Neuronal stem cell (in vitro differentiated cells): Measurements from ENCODE around the gene ZXDC.

Experiments
- DNase-seq: peaks from one replicate; pipeline ENCODE4 v3.0.0-alpha.2; 2013; ENCODE audit warnings: low spot score
- H2AFZ ChIP-seq: one replicate; pipeline ENCODE4 v1.6.1; 2013; ENCODE audit warnings: mild to moderate bottlenecking, low read length, inconsistent platforms
- H2AK5ac ChIP-seq: 2 replicates; pipeline ENCODE4 v1.6.1; 2013; ENCODE audit warnings: low read depth, mild to moderate bottlenecking, inconsistent platforms, low read length, moderate library complexity, mixed read lengths
- H2BK120ac ChIP-seq: 2 replicates; pipeline ENCODE4 v1.6.1; 2013; ENCODE audit warnings: low read depth, mild to moderate bottlenecking, inconsistent platforms, low read length, moderate library complexity, mixed read lengths
- H2BK12ac ChIP-seq: one replicate; pipeline ENCODE4 v1.6.1; 2013; ENCODE audit warnings: low read length, inconsistent platforms
- H2BK15ac ChIP-seq: 2 replicates; pipeline ENCODE4 v1.6.1; 2013; ENCODE audit warnings: mild to moderate bottlenecking, low read length, inconsistent platforms, mixed read lengths
- H2BK5ac ChIP-seq: one replicate; pipeline ENCODE4 v1.6.1; 2013; ENCODE audit warnings: inconsistent platforms, mild to moderate bottlenecking, low read length, moderate library complexity
- H3K14ac ChIP-seq: one replicate; pipeline ENCODE4 v1.6.1; 2013; ENCODE audit warnings: low read length, inconsistent platforms
- H3K18ac ChIP-seq: 2 replicates; pipeline ENCODE4 v1.6.1; 2013; ENCODE audit warnings: low read length, inconsistent platforms
- H3K23ac ChIP-seq: 2 replicates; pipeline ENCODE4 v1.6.1; 2013; ENCODE audit warnings: low read depth, mild to moderate bottlenecking, mixed read lengths, low read length, inconsistent platforms; ENCODE audit not compliant: poor library complexity
- H3K27ac ChIP-seq: replicated peaks from 3 replicates; pipeline ENCODE4 v1.5.1; 2013; ENCODE audit warnings: low read length, inconsistent platforms
- H3K27me3 ChIP-seq, 3 experiments: 2 replicates each; pipeline ENCODE4 v1.6.1; 2013; ENCODE audit warnings: low read length in 3 of 3, mild to moderate bottlenecking in 2 of 3, inconsistent platforms in 1 of 3, low read depth in 1 of 3, mixed read lengths in 1 of 3, moderate library complexity in 1 of 3; ENCODE audit not compliant: control insufficient read depth in 3 of 3, insufficient read depth in 3 of 3
- H3K36me3 ChIP-seq, 2 donors: replicated peaks in 1 of 2; 2 replicates each; pipeline ENCODE4 v1.6.1; 2013; ENCODE audit warnings: low read length in 2 of 2; ENCODE audit not compliant: control insufficient read depth in 2 of 2, insufficient read depth in 2 of 2
- H3K4ac ChIP-seq: 2 replicates; pipeline ENCODE4 v1.6.1; 2013; ENCODE audit warnings: inconsistent platforms, mild to moderate bottlenecking, low read length, moderate library complexity
- H3K4me1 ChIP-seq, 2 donors: 1 replicate in 1 of 2; 2 replicates in 1 of 2; pipeline ENCODE4 v1.6.1; 2013; ENCODE audit warnings: low read length in 2 of 2, low read depth in 1 of 2; ENCODE audit not compliant: control insufficient read depth in 2 of 2, insufficient read depth in 1 of 2
- H3K4me2 ChIP-seq: one replicate; pipeline ENCODE4 v1.6.1; 2013; ENCODE audit warnings: mild to moderate bottlenecking, low read length, inconsistent platforms; ENCODE audit not compliant: insufficient read depth, poor library complexity, severe bottlenecking
- H3K4me3 ChIP-seq, 2 donors: 2 replicates each; pipeline ENCODE4 v1.5.1; 2013; ENCODE audit warnings: low read length in 2 of 2, mild to moderate bottlenecking in 2 of 2, inconsistent platforms in 1 of 2, moderate library complexity in 1 of 2
- H3K79me1 ChIP-seq: one replicate; pipeline ENCODE4 v1.6.1; 2013; ENCODE audit warnings: low read depth, mild to moderate bottlenecking, inconsistent platforms, low read length, moderate library complexity
- H3K9ac ChIP-seq: one replicate; pipeline ENCODE4 v1.6.1; 2013; ENCODE audit warnings: mild to moderate bottlenecking, low read depth, low read length, inconsistent platforms; ENCODE audit not compliant: poor library complexity
- H3K9me3 ChIP-seq, 2 donors: replicated peaks in 1 of 2; 2 replicates each; pipeline versions ENCODE3 to v1.6.1; 2013; ENCODE audit warnings: low read length in 2 of 2, mild to moderate bottlenecking in 2 of 2, inconsistent platforms in 1 of 2, low read depth in 1 of 2, mixed read lengths in 1 of 2, moderate library complexity in 1 of 2; ENCODE audit not compliant: control insufficient read depth in 2 of 2, insufficient read depth in 1 of 2
- H4K8ac ChIP-seq: one replicate; pipeline ENCODE4 v1.6.1; 2013; ENCODE audit warnings: low read depth, mild to moderate bottlenecking, inconsistent platforms, low read length, moderate library complexity
- H4K91ac ChIP-seq: one replicate; pipeline ENCODE4 v1.6.1; 2013; ENCODE audit warnings: low read length, low read depth, mild to moderate bottlenecking, inconsistent platforms; ENCODE audit not compliant: poor library complexity
- WGBS, 2 donors: extraction: QIAGEN DNeasy Blood & Tissue Kit; methylation state at CpG; one replicate each; pipeline ENCODE4 v1.1.7; 2013; ENCODE audit warnings: missing lambda C conversion rate in 2 of 2, mixed read lengths in 1 of 2; ENCODE audit not compliant: insufficient read length in 2 of 2, insufficient replicate concordance in 1 of 2; ENCODE audit errors: extremely low coverage in 2 of 2; 5-methylcytosine and 5-hydroxymethylcytosine counted together

The ZXDC gene

GRCh38 chr3:126417981-126418530 is 57.6 kb downstream of the ZXDC start:
- H2BK5ac ChIP-seq: peak overlapping the region; percentile 87
- H2BK12ac ChIP-seq: no peak overlapping the region
- WGBS, 2 donors: no CpG with 5 or more reads among the region's 11 CpGs

GRCh38 chr3:126417515-126417914 is 58.2 kb downstream of the ZXDC start:
- peaks cover 0 to 6% of the 10 kb centered on the region in 2 donors for H3K4me1 ChIP-seq
- H3K23ac ChIP-seq: no peak overlapping the region
- H3K27me3 ChIP-seq: peaks cover 0 to 6% (median 0%) of the 10 kb centered on the region in 3 experiments
- no peak overlapping the region for H3K27ac ChIP-seq
- H3K4me2 ChIP-seq: no peak overlapping the region
- H3K4ac ChIP-seq: no peak overlapping the region
- H3K79me1 ChIP-seq: peaks cover 2% of the 10 kb centered on the region
- H4K8ac ChIP-seq: no peak overlapping the region
- H2BK12ac ChIP-seq: no peak overlapping the region
- no peak overlapping the region for H2BK120ac ChIP-seq
- H3K9ac ChIP-seq: no peak overlapping the region
- no peak overlapping the region for H2AFZ ChIP-seq
- no peak overlapping the region for H4K91ac ChIP-seq
- H3K14ac ChIP-seq: no peak overlapping the region
- H2BK5ac ChIP-seq: peak overlapping the region; percentile 87
- H3K9me3 ChIP-seq: no peaks in the 10 kb centered on the region
- H2BK15ac ChIP-seq: no peak overlapping the region
- peak overlapping the region; percentile 90 for H2AK5ac ChIP-seq
- H3K18ac ChIP-seq: peak overlapping the region; percentile 72
- no peaks in the 10 kb centered on the region for H3K36me3 ChIP-seq
- DNase-seq: no peak
- H3K4me3 ChIP-seq: no peak overlapping the region
- no CpG with 5 or more reads among the region's 5 CpGs for WGBS, 2 donors

More at GRCh38 chr3:126417981-126418530, 57.6 kb downstream of the ZXDC start:
- Histone ChIP-seq H3K4ac (no peak overlapping the region), H3K27ac (no peak overlapping the region), H3K9ac (no peak overlapping the region), H3K9me3 (no peaks in the 10 kb centered on the region), H2AFZ (no peak overlapping the region), H3K4me1 (peaks cover 0 to 6% of the 10 kb centered on the region in 2 donors), H2BK120ac (no peak overlapping the region), H3K36me3 (no peaks in the 10 kb centered on the region), H3K23ac (no peak overlapping the region), H3K4me2 (no peak overlapping the region), H3K27me3 (peaks cover 0 to 6% (median 0%) of the 10 kb centered on the region in 3 experiments), H4K91ac (no peak overlapping the region), H2AK5ac (peak overlapping the region; percentile 90), H4K8ac (no peak overlapping the region), H2BK15ac (no peak overlapping the region), H3K4me3 (no peak overlapping the region), H3K14ac (peak overlapping the region; percentile 17), H3K79me1 (peaks cover 2% of the 10 kb centered on the region), H3K18ac (peak overlapping the region; percentile 72)
- no peak for DNase-seq

GRCh38 chr3:126416943-126417342 is 58.7 kb downstream of the ZXDC start:
- Histone ChIP-seq H3K4ac (no peak overlapping the region), H2AFZ (no peak overlapping the region), H3K27me3 (peaks cover 0 to 6% (median 0%) of the 10 kb centered on the region in 3 experiments), H3K79me1 (peaks cover 2% of the 10 kb centered on the region), H4K91ac (no peak overlapping the region), H3K14ac (no peak overlapping the region), H3K4me2 (no peak overlapping the region), H3K4me3 (no peak overlapping the region), H3K18ac (no peak overlapping the region), H4K8ac (no peak overlapping the region), H3K9ac (no peak overlapping the region), H2BK120ac (no peak overlapping the region), H3K27ac (no peak overlapping the region), H2BK12ac (no peak overlapping the region), H2BK15ac (no peak overlapping the region), H3K4me1 (peaks cover 0 to 6% of the 10 kb centered on the region in 2 donors), H2BK5ac (no peak overlapping the region), H2AK5ac (no peak overlapping the region), H3K9me3 (no peaks in the 10 kb centered on the region), H3K23ac (no peak overlapping the region), H3K36me3 (no peaks in the 10 kb centered on the region)
- no CpG with 5 or more reads among the region's 7 CpGs for WGBS, 2 donors
- no peak for DNase-seq

GRCh38 chr3:126415661-126416591 is 59.8 kb downstream of the ZXDC start:
- Histone ChIP-seq H3K14ac (peak overlapping the region; percentile 99), H2AFZ (no peak overlapping the region), H3K36me3 (no peaks in the 10 kb centered on the region), H2BK120ac (no peak overlapping the region), H3K9ac (no peak overlapping the region), H2BK5ac (no peak overlapping the region), H3K4me3 (no peak overlapping the region), H4K91ac (no peak overlapping the region), H3K4ac (no peak overlapping the region), H3K27ac (no peak overlapping the region), H2AK5ac (no peak overlapping the region), H3K79me1 (peaks cover 2% of the 10 kb centered on the region), H3K4me2 (no peak overlapping the region), H2BK12ac (no peak overlapping the region), H4K8ac (peak overlapping the region; percentile 65), H3K23ac (peak overlapping the region; percentile 91), H3K9me3 (no peaks in the 10 kb centered on the region), H3K27me3 (peaks cover 0 to 6% (median 0%) of the 10 kb centered on the region in 3 experiments), H3K18ac (peak overlapping the region; percentile 83), H2BK15ac (peak overlapping the region; percentile 37), H3K4me1 (peaks cover 0 to 6% of the 10 kb centered on the region in 2 donors)
- DNase-seq: no peak
- no CpG with 5 or more reads among the region's 61 CpGs for WGBS, 2 donors
